ENCODE data around the gene TPX2.

DNA sequence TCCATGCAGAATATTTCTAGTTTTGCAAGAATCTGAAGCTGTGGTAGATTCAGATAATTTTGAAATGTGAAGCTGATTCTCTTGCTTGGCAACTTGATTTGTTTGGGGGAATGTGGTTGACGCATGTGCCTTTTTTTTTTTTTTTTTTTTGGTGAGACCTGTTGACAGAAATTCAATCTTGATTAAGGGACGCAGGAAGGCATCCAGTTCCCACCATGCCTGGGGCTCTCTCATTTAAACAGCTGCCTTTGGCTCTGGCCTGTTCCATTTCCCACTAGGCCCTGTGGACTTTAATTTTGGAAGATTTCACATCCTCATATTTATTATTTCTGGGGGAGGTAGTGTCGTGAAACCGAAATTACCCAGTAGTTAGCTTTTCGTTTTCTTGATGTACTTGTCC, 8.6 kb downstream of the TPX2 start:
- TF ChIP-seq, protein P1, sequence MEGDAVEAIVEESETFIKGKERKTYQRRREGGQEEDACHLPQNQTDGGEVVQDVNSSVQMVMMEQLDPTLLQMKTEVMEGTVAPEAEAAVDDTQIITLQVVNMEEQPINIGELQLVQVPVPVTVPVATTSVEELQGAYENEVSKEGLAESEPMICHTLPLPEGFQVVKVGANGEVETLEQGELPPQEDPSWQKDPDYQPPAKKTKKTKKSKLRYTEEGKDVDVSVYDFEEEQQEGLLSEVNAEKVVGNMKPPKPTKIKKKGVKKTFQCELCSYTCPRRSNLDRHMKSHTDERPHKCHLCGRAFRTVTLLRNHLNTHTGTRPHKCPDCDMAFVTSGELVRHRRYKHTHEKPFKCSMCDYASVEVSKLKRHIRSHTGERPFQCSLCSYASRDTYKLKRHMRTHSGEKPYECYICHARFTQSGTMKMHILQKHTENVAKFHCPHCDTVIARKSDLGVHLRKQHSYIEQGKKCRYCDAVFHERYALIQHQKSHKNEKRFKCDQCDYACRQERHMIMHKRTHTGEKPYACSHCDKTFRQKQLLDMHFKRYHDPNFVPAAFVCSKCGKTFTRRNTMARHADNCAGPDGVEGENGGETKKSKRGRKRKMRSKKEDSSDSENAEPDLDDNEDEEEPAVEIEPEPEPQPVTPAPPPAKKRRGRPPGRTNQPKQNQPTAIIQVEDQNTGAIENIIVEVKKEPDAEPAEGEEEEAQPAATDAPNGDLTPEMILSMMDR (IDR thresholded peaks at IDR 0.05): no peak
- TF ChIP-seq EP300 (IDR thresholded peaks at IDR 0.05): no peak
